BLaER1 treated with 17β-estradiol and CSF1 and Interleukin-3, amounts not matched to agents 10 nM and 100 nM (cell line): ENCODE data around the gene SIVA1.

ENCODE experiments used
- H3K27ac ChIP-seq, 11 experiments: shearing (Covaris generic); formaldehyde crosslinking; 2 replicates each; pipeline ENCODE4 v1.8.1; 2022
- H3K27me3 ChIP-seq, 11 experiments: shearing (Covaris generic); formaldehyde crosslinking; 2 replicates each; pipeline ENCODE4 v1.8.1; 2022
- H3K36me3 ChIP-seq, 11 experiments: shearing (Covaris generic); formaldehyde crosslinking; 2 replicates each; pipeline ENCODE4 v1.8.1; 2022
- H3K4me1 ChIP-seq, 10 experiments: shearing (Covaris generic); formaldehyde crosslinking; 2 replicates each; pipeline ENCODE4 v1.8.1; 2022
- H3K4me2 ChIP-seq, 11 experiments: shearing (Covaris generic); formaldehyde crosslinking; 2 replicates each; pipeline ENCODE4 v1.8.1; 2022
- H3K4me3 ChIP-seq, 10 experiments: shearing (Covaris generic); formaldehyde crosslinking; 2 replicates each; pipeline ENCODE4 v1.8.1; 2022
- H3K9ac ChIP-seq, 11 experiments: shearing (Covaris generic); formaldehyde crosslinking; 2 replicates each; pipeline ENCODE4 v1.8.1; 2022
- H3K9me3 ChIP-seq, 11 experiments: shearing (Covaris generic); formaldehyde crosslinking; replicated peaks in 1 of 11; 2 replicates each; pipeline ENCODE4 v1.8.1; 2022
- H4K20me1 ChIP-seq, 11 experiments: shearing (Covaris generic); formaldehyde crosslinking; 2 replicates each; pipeline ENCODE4 v1.8.1; 2022
- Cebpa-rat ChIP-seq, 11 experiments: shearing (Covaris generic); IDR thresholded peaks; 2 replicates each; pipeline ENCODE4 v1.8.1; 2022

Gene SIVA1

GRCh38 chr14:104767634-104767918, 14.6 kb downstream of the SIVA1 start:
- Histone ChIP-seq H3K36me3 (peaks cover 25 to 77% (median 46%) of the 10 kb centered on the region in 11 experiments), H4K20me1 (peaks cover 0 to 52% (median 37%) of the 10 kb centered on the region in 11 experiments; a peak in 21 of 22 replicates), H3K9ac (peak overlapping the region in 3 of 11 experiments; percentile 19 to 49 (median 35); a peak in 1 of 22 replicates), H3K27ac (no peak overlapping the region), H3K4me3 (no peak overlapping the region), H3K9me3 (peaks cover 9 to 32% (median 26%) of the 10 kb centered on the region in 11 experiments; a peak in 21 of 22 replicates), H3K4me2 (0 out of 22 replicates have a peak overlapping the region, but pooled peaks of 1 of the 11 experiments have one; percentile 19), H3K27me3 (no peaks in the 10 kb centered on the region), H3K4me1 (peaks cover 6 to 29% (median 23%) of the 10 kb centered on the region in 10 experiments)
- TF ChIP-seq Cebpa-rat (IDR thresholded peaks at IDR 0.05) = no peak

- Histone ChIP-seq H3K4me3 (no peak overlapping the region), H3K4me1 (peaks cover 6 to 29% (median 23%) of the 10 kb centered on the region in 10 experiments), H3K9me3 (peaks cover 9 to 36% (median 28%) of the 10 kb centered on the region in 11 experiments; a peak in 21 of 22 replicates), H3K9ac (peak overlapping the region in 9 of 11 experiments; percentile 9 to 61 (median 35); a peak in 11 of 22 replicates), H3K27ac (peak overlapping the region in 5 of 11 experiments; percentile 30 to 56 (median 39); a peak in 8 of 22 replicates), H3K36me3 (peaks cover 35 to 78% (median 50%) of the 10 kb centered on the region in 11 experiments), H3K27me3 (no peaks in the 10 kb centered on the region), H3K4me2 (peak overlapping the region; percentile 18 to 67 (median 52); a peak in 20 of 22 replicates), H4K20me1 (peaks cover 0 to 63% (median 46%) of the 10 kb centered on the region in 11 experiments; a peak in 21 of 22 replicates)
- no peak for TF ChIP-seq Cebpa-rat (IDR thresholded peaks at IDR 0.05)
Measured at GRCh38 chr14:104768437-104769323, 15.7 kb downstream of the SIVA1 start.

DNA sequence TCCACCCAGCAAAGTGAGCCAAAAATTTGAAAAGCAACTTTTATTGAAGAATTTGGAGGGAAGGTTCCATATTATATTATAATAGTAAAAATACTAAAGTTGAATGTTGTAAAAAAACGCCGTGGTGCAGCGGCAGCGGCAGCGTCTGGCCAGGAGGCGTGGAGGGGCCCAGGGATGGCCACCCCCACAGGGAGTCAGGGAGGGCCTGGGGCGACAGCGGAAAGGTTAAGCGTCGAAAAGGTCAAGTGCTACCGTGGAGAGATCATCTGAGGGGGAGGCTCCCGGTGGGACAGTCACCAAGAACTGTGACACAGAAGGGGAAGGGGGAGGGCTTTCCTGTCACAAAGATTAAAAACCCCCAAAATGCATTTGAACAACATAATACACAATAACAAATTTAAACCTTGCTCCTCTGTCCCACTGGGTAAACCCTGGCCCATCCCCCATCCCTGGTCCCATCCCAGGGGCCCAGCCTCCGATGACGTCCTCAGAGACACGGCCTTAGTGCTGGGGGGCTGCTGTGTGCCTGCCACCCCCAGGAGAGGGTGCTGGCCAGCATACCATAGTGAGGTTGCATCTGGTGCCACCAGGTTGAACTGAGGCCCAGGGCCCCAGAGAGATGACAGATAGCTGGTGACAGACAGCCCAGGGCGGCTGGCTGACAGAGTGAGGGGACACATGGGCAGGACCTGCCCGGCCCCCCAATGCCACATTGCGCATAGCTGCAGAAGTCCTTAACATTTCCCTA, 16.6 kb downstream of the SIVA1 start:
- Histone ChIP-seq H3K36me3 (peaks cover 43 to 86% (median 58%) of the 10 kb centered on the region in 11 experiments), H3K9ac (peak overlapping the region in 6 of 11 experiments; percentile 24 to 61 (median 44); a peak in 10 of 22 replicates), H3K27me3 (no peaks in the 10 kb centered on the region), H3K4me3 (no peak overlapping the region), H4K20me1 (peaks cover 0 to 71% (median 51%) of the 10 kb centered on the region in 11 experiments; a peak in 21 of 22 replicates), H3K4me1 (peaks cover 6 to 29% (median 23%) of the 10 kb centered on the region in 10 experiments), H3K9me3 (peaks cover 9 to 36% (median 28%) of the 10 kb centered on the region in 11 experiments; a peak in 21 of 22 replicates), H3K4me2 (peak overlapping the region in 6 of 11 experiments; percentile 20 to 50 (median 40); a peak in 11 of 22 replicates), H3K27ac (peak overlapping the region in 3 of 11 experiments; percentile 1 to 56 (median 3); a peak in 2 of 22 replicates)
- no peak for TF ChIP-seq Cebpa-rat (IDR thresholded peaks at IDR 0.05)

GRCh38 chr14:104770072-104770579, 17.2 kb downstream of the SIVA1 start:
- peaks cover 6 to 29% (median 23%) of the 10 kb centered on the region in 10 experiments for H3K4me1 ChIP-seq
- H3K4me2 ChIP-seq = peak overlapping the region in 2 of 11 experiments; percentile 40 to 43; a peak in 3 of 22 replicates
- peak overlapping the region in 5 of 11 experiments; percentile 24 to 61 (median 41); a peak in 3 of 22 replicates for H3K9ac ChIP-seq
- peaks cover 9 to 36% (median 28%) of the 10 kb centered on the region in 11 experiments; a peak in 21 of 22 replicates for H3K9me3 ChIP-seq
- 0 out of 22 replicates have a peak overlapping the region, but pooled peaks of 1 of the 11 experiments have one; percentile 3 for H3K27ac ChIP-seq
- H3K4me3 ChIP-seq = no peak overlapping the region
- H3K27me3 ChIP-seq = no peaks in the 10 kb centered on the region
- peaks cover 46 to 93% (median 64%) of the 10 kb centered on the region in 11 experiments for H3K36me3 ChIP-seq
- no peak for TF ChIP-seq Cebpa-rat (IDR thresholded peaks at IDR 0.05)
- peaks cover 0 to 77% (median 56%) of the 10 kb centered on the region in 11 experiments; a peak in 21 of 22 replicates for H4K20me1 ChIP-seq

- H3K9me3 ChIP-seq = peaks cover 9 to 30% (median 27%) of the 10 kb centered on the region in 11 experiments; a peak in 21 of 22 replicates
- H3K36me3 ChIP-seq = peaks cover 46 to 95% (median 71%) of the 10 kb centered on the region in 11 experiments
- no peak overlapping the region for H3K4me2 ChIP-seq
- H3K9ac ChIP-seq = no peak overlapping the region
- no peak overlapping the region for H3K27ac ChIP-seq
- peaks cover 0 to 84% (median 63%) of the 10 kb centered on the region in 11 experiments; a peak in 21 of 22 replicates for H4K20me1 ChIP-seq
- no peak for TF ChIP-seq Cebpa-rat (IDR thresholded peaks at IDR 0.05)
- no peaks in the 10 kb centered on the region for H3K27me3 ChIP-seq
- H3K4me1 ChIP-seq = peaks cover 6 to 29% (median 23%) of the 10 kb centered on the region in 10 experiments
- H3K4me3 ChIP-seq = 0 out of 20 replicates have a peak overlapping the region, but pooled peaks of 2 of the 10 experiments have one; percentile 2 to 16
Measured at GRCh38 chr14:104770851-104771272, 17.9 kb downstream of the SIVA1 start.

DNA sequence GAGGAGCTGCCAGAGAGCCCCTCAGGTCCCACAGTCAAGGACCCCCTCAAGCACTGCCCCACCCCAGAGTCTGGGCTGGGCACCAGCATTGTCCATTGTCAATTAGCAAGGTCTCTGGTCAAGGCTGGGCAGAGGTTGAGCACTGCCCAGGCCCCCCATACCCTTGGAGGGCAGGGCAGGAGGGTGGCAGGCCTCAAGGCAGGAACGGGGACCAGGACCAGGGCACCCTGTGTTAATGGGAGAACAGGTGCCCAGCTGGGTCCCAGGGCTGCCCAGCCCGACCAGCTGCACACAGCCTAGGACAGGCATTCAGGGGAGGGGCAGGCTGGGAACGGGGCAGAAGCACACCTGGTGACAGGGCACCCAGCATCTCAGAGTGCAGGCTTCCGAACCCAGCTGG, 18.4 kb downstream of the SIVA1 start:
- Histone ChIP-seq H3K9ac (no peak overlapping the region), H3K36me3 (peaks cover 50 to 95% (median 74%) of the 10 kb centered on the region in 11 experiments), H4K20me1 (peaks cover 2 to 89% (median 68%) of the 10 kb centered on the region in 11 experiments; a peak in 21 of 22 replicates), H3K9me3 (peaks cover 9 to 27% (median 23%) of the 10 kb centered on the region in 11 experiments; a peak in 21 of 22 replicates), H3K4me2 (no peak overlapping the region), H3K27me3 (no peaks in the 10 kb centered on the region), H3K4me3 (0 out of 20 replicates have a peak overlapping the region, but pooled peaks of 2 of the 10 experiments have one; percentile 2 to 16), H3K27ac (no peak overlapping the region), H3K4me1 (peaks cover 6 to 29% (median 23%) of the 10 kb centered on the region in 10 experiments)
- TF ChIP-seq Cebpa-rat (IDR thresholded peaks at IDR 0.05) = no peak

- H4K20me1 ChIP-seq = peaks cover 10 to 97% (median 75%) of the 10 kb centered on the region in 11 experiments; a peak in 21 of 22 replicates
- H3K4me3 ChIP-seq = no peak overlapping the region
- H3K4me2 ChIP-seq = no peak overlapping the region
- no peak overlapping the region for H3K9ac ChIP-seq
- H3K36me3 ChIP-seq = peaks cover 58 to 96% (median 77%) of the 10 kb centered on the region in 11 experiments
- H3K4me1 ChIP-seq = peaks cover 6 to 28% (median 23%) of the 10 kb centered on the region in 10 experiments
- no peak overlapping the region for H3K27ac ChIP-seq
- peaks cover 9 to 27% (median 19%) of the 10 kb centered on the region in 11 experiments; a peak in 21 of 22 replicates for H3K9me3 ChIP-seq
- no peak for TF ChIP-seq Cebpa-rat (IDR thresholded peaks at IDR 0.05)
- H3K27me3 ChIP-seq = no peaks in the 10 kb centered on the region
Measured at GRCh38 chr14:104771918-104772706, 19.2 kb downstream of the SIVA1 start.
